Measurements from ENCODE around the gene ATP2B1.

The ATP2B1 gene

DNA sequence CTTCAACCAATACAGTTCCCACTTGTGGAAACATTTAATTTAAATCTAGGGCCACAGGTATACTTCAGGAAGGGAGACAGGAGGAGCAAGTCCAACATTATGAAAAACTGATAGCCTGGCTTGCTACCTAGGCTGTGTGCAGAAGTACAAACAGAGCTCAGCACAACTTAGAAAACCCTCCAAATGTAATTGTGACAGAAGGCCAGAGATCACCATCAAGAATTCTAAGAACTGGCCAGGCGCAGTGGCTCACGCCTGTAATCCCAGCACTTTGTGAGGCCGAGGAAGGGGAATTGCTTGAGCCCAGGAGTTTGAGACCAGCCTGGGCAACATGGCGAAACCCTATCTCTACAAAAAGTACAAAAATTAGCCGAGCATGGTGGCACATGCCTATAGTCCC is 14.1 kb downstream of the ATP2B1 start:
- Histone ChIP-seq H3K9me3 (ENCODE audit: severe bottlenecking) (no peaks in the 10 kb centered on the region), H3K4me1 (ENCODE audit: insufficient read depth, poor library complexity, severe bottlenecking) (peaks cover 5% of the 10 kb centered on the region), H3K36me3 (ENCODE audit: low read depth) (0 out of 2 replicates have a peak, but pooled peaks cover 2% of the 10 kb centered on the region), H3K27me3 (ENCODE audit: insufficient read depth, poor library complexity, severe bottlenecking) (no peaks in the 10 kb centered on the region), H3K4me3 (ENCODE audit: severe bottlenecking) (no peak overlapping the region), H3K27ac (ENCODE audit: poor library complexity, severe bottlenecking) (no peak overlapping the region)
- ATAC-seq (ENCODE audit: low read depth) (no peak), DNase-seq (ENCODE audit: low spot score) (no peak)
- TF ChIP-seq, protein P1, sequence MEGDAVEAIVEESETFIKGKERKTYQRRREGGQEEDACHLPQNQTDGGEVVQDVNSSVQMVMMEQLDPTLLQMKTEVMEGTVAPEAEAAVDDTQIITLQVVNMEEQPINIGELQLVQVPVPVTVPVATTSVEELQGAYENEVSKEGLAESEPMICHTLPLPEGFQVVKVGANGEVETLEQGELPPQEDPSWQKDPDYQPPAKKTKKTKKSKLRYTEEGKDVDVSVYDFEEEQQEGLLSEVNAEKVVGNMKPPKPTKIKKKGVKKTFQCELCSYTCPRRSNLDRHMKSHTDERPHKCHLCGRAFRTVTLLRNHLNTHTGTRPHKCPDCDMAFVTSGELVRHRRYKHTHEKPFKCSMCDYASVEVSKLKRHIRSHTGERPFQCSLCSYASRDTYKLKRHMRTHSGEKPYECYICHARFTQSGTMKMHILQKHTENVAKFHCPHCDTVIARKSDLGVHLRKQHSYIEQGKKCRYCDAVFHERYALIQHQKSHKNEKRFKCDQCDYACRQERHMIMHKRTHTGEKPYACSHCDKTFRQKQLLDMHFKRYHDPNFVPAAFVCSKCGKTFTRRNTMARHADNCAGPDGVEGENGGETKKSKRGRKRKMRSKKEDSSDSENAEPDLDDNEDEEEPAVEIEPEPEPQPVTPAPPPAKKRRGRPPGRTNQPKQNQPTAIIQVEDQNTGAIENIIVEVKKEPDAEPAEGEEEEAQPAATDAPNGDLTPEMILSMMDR (IDR thresholded peaks at IDR 0.05; ENCODE audit: poor library complexity, severe bottlenecking): no peak

GRCh38 chr12:89693639-89694202 is 14.9 kb downstream of the ATP2B1 start:
- Histone ChIP-seq H3K9me3 (ENCODE audit: severe bottlenecking) (no peaks in the 10 kb centered on the region), H3K36me3 (ENCODE audit: low read depth) (0 out of 2 replicates have a peak, but pooled peaks cover 2% of the 10 kb centered on the region), H3K27ac (ENCODE audit: poor library complexity, severe bottlenecking) (no peak overlapping the region), H3K4me1 (ENCODE audit: insufficient read depth, poor library complexity, severe bottlenecking) (peaks cover 5% of the 10 kb centered on the region), H3K27me3 (ENCODE audit: insufficient read depth, poor library complexity, severe bottlenecking) (no peaks in the 10 kb centered on the region), H3K4me3 (ENCODE audit: severe bottlenecking) (no peak overlapping the region)
- TF ChIP-seq, protein P1 (IDR thresholded peaks at IDR 0.05; ENCODE audit: poor library complexity, severe bottlenecking): no peak
- ATAC-seq (ENCODE audit: low read depth): no peak
- DNase-seq (ENCODE audit: low spot score): no peak

- H3K4me1 ChIP-seq (ENCODE audit: insufficient read depth, poor library complexity, severe bottlenecking): peaks cover 5% of the 10 kb centered on the region
- no peak for DNase-seq (ENCODE audit: low spot score)
- H3K36me3 ChIP-seq (ENCODE audit: low read depth): 0 out of 2 replicates have a peak, but pooled peaks cover 2% of the 10 kb centered on the region
- TF ChIP-seq, protein P1 (IDR thresholded peaks at IDR 0.05; ENCODE audit: poor library complexity, severe bottlenecking): no peak
- H3K4me3 ChIP-seq (ENCODE audit: severe bottlenecking): no peak overlapping the region
- no peaks in the 10 kb centered on the region for H3K9me3 ChIP-seq (ENCODE audit: severe bottlenecking)
- H3K27ac ChIP-seq (ENCODE audit: poor library complexity, severe bottlenecking): no peak overlapping the region
- no peak for ATAC-seq (ENCODE audit: low read depth)
- no peaks in the 10 kb centered on the region for H3K27me3 ChIP-seq (ENCODE audit: insufficient read depth, poor library complexity, severe bottlenecking)
These were observed 16.2 kb downstream of the ATP2B1 start for GRCh38 chr12:89692439-89692838.

DNA sequence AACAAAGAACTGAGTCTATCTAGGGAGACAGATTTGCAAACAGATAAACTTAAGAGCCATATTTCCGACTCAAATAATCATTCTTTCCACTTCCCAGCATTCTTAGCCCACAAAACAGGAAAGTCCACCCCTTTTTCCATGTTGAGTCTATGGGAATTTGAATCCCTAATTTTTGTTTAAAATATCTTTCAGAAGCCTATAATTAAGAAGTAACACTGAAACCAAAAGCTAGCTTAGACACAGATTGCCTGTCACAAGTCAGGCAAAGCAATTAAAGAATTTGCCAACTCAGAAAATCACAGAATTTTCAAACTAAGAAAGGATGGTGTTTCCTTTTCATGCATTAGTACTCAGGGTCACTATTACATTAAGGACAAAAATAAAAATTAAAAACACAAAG is 17.0 kb downstream of the ATP2B1 start:
- ATAC-seq (ENCODE audit: low read depth): no peak
- H3K27me3 ChIP-seq (ENCODE audit: insufficient read depth, poor library complexity, severe bottlenecking): no peaks in the 10 kb centered on the region
- H3K27ac ChIP-seq (ENCODE audit: poor library complexity, severe bottlenecking): no peak overlapping the region
- DNase-seq (ENCODE audit: low spot score): no peak
- peaks cover 5% of the 10 kb centered on the region for H3K4me1 ChIP-seq (ENCODE audit: insufficient read depth, poor library complexity, severe bottlenecking)
- H3K36me3 ChIP-seq (ENCODE audit: low read depth): 0 out of 2 replicates have a peak, but pooled peaks cover 2% of the 10 kb centered on the region
- H3K4me3 ChIP-seq (ENCODE audit: severe bottlenecking): no peak overlapping the region
- TF ChIP-seq, protein P1 (IDR thresholded peaks at IDR 0.05; ENCODE audit: poor library complexity, severe bottlenecking): no peak
- H3K9me3 ChIP-seq (ENCODE audit: severe bottlenecking): no peaks in the 10 kb centered on the region

DNA sequence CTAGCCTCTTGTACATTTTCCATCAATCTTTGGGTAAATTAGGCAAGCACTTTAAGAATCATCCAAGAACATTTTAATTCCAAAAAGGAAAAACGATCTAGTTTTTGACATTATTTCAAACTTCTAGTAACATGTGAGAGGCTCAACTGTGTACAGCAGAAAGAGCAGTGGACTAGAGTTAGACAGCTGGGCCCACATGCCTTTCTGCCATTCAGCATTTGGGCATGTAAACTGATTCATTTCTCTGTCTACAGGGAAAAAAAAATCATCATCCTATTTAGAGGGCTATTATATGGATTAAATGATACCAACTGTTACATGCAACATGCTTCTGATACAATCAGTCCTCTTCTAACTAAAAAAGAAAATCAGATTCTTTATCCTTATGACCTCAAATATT is 17.7 kb downstream of the ATP2B1 start:
- no peaks in the 10 kb centered on the region for H3K9me3 ChIP-seq (ENCODE audit: severe bottlenecking)
- TF ChIP-seq, protein P1 (IDR thresholded peaks at IDR 0.05; ENCODE audit: poor library complexity, severe bottlenecking): no peak
- DNase-seq (ENCODE audit: low spot score) (no peak), ATAC-seq (ENCODE audit: low read depth) (no peak)
- H3K27me3 ChIP-seq (ENCODE audit: insufficient read depth, poor library complexity, severe bottlenecking): no peaks in the 10 kb centered on the region
- no peak overlapping the region for H3K27ac ChIP-seq (ENCODE audit: poor library complexity, severe bottlenecking)
- H3K4me3 ChIP-seq (ENCODE audit: severe bottlenecking): no peak overlapping the region
- 0 out of 2 replicates have a peak, but pooled peaks cover 2% of the 10 kb centered on the region for H3K36me3 ChIP-seq (ENCODE audit: low read depth)
- peaks cover 5% of the 10 kb centered on the region for H3K4me1 ChIP-seq (ENCODE audit: insufficient read depth, poor library complexity, severe bottlenecking)

Data from RWPE2 (cell line).